Measurements from ENCODE around the gene TMIGD3.

The TMIGD3 gene

DNA sequence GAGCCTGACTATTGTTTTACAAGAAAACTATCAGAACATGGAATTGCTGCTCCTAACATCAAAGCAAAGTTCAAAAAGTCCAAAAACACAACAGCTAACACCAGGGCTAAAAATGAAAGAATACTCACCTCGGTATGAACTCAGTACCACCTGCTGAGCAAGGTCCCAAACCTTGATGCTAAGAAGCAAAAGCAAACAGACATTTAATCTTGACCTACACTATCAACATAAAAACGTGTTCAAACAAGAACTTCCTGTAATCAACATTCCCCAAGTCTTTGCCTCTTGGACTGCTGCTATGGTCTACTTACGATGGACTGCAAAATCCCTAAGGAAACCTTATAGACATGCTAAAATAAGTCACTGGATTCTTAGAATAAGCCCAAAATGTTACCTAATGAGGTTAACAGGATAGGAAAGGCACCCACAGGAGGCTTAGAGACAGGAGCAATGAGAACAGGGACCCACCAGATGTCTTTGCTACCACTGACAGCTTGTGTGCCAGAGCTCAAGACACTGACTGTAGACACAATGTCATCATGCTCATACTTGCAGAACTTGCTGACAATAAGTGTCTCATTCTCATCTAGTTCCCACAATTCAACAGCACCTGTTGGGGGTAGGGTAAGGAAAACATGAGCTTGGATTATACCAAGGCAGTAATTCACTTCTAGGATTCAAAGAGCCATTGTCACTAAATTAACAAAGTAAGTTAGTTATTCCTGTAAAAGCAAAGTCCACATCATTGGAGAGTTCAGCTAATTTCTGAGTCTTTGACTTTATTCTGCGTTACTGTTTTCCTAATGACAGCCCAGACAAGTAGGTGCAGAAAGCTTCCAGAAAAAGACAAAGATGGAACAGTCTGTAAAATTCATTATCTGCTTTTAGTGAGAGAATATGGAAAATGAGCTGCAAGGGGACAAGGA is 56.2 kb downstream of the TMIGD3 start:
- no peak for DNase-seq (ENCODE audit: low spot score)

DNA sequence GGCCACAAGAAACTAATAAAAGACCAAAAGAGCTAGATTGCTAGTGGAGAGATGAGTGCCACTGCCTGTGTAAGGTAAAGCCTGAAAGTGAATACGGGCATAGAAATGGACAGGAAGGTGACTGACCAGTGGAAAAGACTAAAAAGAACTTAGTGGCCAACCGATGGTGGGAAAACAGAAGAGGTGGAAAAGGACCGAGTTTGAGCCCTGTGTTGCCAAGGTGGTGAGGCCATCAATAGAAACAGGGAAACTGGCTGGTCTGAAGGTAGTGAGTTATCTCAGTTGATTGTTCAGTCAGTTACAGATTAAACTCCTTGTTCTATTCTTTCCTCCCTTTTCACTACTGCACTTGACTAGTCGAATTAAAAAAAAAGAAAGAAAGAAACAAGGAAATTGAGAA is 56.9 kb downstream of the TMIGD3 start:
- no peak for DNase-seq (ENCODE audit: low spot score)

DNA sequence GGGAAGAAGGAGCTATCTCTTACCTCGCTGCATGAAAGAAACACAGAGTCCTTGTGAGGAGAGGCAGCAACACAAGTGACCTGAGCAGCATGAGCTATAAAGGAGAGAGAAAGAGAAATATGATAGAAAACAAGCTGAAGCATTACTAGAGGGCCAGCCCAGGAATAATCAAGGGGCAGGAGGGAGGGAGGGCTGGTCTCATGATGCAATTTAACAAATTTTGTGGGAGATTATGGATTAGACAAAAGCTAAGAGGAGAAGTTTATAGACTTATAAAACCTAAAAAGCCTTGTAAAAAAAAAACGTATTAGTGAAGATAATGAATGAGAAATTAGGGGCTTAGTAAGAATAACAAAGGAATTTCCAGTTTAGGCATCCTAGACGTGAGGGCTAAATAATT is 59.4 kb downstream of the TMIGD3 start:
- no peak for DNase-seq (ENCODE audit: low spot score)

- no peak for DNase-seq (ENCODE audit: low spot score)
Observed at GRCh38 chr1:111442457-111442856, 61.0 kb downstream of the TMIGD3 start.

- no peak for DNase-seq (ENCODE audit: low spot score)
Observed at GRCh38 chr1:111441573-111442192, 61.8 kb downstream of the TMIGD3 start.

DNA sequence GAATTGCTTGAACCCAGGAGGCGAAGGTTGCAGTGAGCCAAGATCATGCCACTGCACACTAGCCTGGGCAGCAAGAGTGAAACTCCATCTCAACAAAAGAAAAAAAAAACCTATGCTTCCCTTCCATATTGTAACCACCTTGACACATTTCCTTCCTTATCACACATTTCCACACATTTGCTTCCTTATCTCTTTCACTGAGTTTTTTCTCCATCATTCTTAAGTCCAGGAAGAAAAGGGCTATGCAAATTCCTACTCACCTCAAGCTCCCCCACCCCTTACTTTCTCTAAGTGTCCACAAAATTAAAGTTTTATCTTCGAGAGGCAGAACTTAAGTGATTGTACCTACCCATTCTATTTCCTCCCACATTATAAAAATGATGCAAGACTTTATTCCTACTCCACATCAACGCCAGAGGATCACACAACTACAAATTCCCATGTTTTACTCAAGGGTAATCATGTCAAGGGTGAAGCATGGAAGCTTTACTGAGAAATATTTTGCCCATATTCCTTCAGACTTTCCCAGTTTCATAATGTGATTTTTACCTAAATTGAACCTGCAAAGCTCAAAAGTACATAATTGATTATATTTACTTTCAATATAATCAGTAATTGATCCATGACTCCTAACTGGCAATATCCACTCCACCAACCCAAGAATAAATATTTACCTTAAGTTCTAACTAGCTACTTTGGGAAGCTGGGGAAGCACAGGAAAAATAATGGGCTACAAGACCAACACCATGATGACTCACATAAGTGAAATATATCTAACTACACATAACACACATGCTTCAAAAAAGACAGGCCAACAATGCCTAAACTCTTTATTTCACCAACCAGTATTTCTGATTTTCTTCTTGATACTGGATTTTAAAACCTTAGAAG is 63.7 kb downstream of the TMIGD3 start:
- no peak for DNase-seq (ENCODE audit: low spot score)

GRCh38 chr1:111436726-111437125 is 66.7 kb downstream of the TMIGD3 start:
- no peak for DNase-seq (ENCODE audit: low spot score)

Data from AG08395 (cell line).